ENCODE measurements around the gene EPS15.
A peak's percentile ranks its signal among the peaks of the same experiment; 100 is the strongest.
"Not testable (repeated sequence)": the region's sequence is repeated elsewhere in the genome, so short reads cannot be mapped to it uniquely, and the experiment has no call there.

Gene EPS15

GRCh38 chr1:51519048-51519864, at the start of gene EPS15:
TSS of gene EPS15 (minus strand) at chr1:51519266. CDS start at chr1:51519231, 35 bp downstream.
- peak; percentile 83 for DNase-seq

GRCh38 chr1:51568231-51568935, 49.3 kb upstream of the EPS15 start:
- DNase-seq: no peak

- DNase-seq: no peak
Measured at GRCh38 chr1:51567653-51568052, 48.6 kb upstream of the EPS15 start.

DNA sequence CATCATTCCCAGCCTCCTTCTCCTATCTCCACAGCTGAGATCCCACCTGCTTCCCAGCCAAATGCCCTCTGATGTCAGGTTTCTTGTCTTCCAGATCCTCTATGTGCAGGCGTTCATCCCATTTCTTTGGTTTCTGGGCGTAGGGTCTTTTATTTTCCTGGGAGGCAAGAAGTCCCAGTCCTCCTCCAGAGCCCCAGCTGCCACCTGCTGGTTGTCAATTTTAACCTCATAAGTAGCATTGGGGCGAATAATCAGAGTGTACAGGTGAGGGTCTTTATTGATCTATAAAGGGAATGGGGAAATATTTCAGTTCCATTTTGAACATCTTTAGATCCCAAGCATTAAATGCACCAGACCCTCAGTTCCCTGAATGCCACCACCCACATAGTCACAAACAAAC, 47.2 kb upstream of the EPS15 start:
- DNase-seq: no peak

- no peak for DNase-seq
Measured at GRCh38 chr1:51565009-51565408, 45.9 kb upstream of the EPS15 start.

- no peak for DNase-seq
Measured at GRCh38 chr1:51564124-51564523, 45.1 kb upstream of the EPS15 start.

GRCh38 chr1:51561702-51562101, 42.6 kb upstream of the EPS15 start:
- DNase-seq: no peak

- DNase-seq: not testable (repeated sequence)
Measured at GRCh38 chr1:51560895-51561294, 41.8 kb upstream of the EPS15 start.

DNA sequence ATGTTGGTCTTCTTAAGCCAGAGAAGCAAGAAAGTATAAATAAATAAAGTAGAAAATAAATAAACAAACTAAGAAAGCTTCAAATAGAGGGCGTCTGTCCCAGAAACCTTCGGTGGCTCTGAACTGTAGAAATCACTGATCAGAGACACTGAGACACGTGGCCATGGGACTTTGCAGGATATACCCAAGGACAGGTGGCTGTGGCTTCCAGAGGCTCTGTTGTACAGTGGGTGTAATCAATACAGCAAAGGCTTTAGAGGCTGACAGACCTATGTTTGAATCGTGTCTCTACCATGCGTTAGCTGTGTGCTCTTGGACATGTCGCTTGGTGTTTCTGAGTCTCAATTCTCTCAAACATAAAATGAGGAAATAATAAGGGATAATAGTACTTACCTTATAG, 41.0 kb upstream of the EPS15 start:
- no peak for DNase-seq

- DNase-seq: no peak
Measured at GRCh38 chr1:51559501-51559900, 40.4 kb upstream of the EPS15 start.

GRCh38 chr1:51559064-51559500, 40.0 kb upstream of the EPS15 start:
- DNase-seq: no peak

DNA sequence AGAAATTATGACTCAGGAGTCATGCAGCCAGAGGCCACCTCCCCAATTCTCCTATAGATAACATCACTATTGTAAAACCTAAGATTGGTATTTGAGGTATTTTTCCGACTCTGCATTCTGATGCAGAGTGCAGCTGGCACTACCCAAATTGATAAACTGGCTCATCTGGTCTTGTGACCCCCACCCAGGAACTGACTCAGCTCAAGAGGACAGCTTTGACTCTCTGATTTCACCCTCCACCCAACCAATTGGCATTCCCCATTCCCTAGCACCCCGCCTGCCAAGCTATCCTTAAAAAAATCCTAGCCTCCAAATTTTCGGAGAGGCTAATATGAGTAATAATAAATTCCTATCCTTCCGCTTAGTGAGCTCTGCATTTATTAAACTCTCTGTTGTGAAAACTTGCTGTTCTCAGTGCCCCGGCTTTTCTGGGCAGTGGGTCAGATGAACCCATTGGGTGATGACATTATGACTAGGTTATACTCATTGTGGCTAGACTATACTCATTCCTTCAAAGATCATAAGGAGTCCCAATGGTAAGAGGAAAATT, 39.4 kb upstream of the EPS15 start:
- DNase-seq: no peak

GRCh38 chr1:51557168-51557567, 38.1 kb upstream of the EPS15 start:
- DNase-seq: no peak

DNA sequence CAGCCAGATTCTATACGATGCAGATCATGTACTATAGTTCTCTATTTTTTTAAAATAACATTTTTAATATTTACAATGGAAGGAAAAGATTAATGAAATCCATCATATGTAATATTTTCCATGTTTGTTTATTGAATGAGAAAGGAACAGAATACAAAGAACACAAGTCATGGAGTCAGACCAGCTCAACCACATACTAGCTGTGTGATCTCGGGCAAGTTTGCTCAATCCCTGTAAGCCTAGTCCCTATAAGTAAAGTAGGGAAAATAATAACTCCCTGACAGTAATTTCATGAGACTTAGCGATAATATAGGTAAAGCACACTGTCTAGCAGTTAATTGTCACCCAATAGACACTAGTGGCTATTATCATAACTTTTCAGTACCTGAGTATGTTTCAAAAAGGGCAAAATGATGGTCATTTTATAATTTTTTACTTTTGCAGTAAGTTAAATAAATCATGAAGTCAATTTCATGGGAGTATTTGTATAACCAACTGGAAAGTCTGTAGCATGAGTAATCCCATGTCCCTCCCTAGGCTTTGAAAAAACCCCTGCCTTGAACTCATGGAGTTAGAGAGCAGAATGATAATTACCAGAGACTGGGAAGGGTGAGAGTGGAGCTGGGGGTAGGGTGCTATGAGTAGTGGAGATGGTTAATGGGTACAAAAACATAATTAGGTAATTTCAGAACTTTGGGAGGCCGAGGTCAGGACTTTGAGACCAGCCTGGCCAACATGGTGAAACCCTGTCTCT, 37.0 kb upstream of the EPS15 start:
- DNase-seq: no peak

DNA sequence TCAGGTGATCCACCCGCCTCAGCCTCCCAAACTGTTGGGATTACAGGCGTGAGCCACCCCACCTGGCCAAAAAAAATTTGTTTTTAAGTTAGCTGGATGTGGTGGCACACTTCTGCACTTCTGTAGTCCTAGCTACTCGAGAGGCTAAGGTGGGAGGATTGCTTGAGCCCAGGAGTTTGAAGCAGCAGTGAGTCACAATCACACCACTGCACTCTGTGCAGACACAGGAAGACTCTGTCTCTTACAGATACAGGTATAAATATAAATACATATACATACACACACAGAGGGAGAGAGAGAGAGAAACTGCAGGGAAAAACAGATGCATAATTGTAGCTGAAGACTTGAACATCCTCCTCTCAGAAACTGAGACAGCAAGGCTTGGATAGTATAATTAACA, 34.8 kb upstream of the EPS15 start:
- DNase-seq: no peak

- DNase-seq: no peak
Measured at GRCh38 chr1:51552929-51553807, 34.1 kb upstream of the EPS15 start.

GRCh38 chr1:51551848-51552296, 32.8 kb upstream of the EPS15 start:
- no peak for DNase-seq

DNA sequence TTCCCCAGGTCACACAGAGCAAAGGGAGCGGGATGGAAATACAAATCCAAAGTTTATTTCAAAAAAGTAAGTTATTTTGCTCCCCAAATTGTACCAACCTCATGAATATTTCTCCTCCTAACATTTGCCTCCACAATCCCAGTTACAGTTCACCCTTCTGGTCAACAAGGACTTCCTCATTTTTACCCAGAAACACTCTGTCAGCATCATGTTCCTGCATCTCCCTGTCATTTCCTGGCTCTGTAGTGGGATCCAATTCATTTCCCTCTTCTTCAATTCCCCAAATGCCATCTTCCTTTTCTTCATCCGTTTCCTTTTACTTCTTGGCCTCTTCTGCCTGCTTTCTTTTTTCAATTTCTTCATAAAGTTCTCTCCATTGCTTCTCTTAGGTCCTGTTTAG, 32.0 kb upstream of the EPS15 start:
- no peak for DNase-seq

DNA sequence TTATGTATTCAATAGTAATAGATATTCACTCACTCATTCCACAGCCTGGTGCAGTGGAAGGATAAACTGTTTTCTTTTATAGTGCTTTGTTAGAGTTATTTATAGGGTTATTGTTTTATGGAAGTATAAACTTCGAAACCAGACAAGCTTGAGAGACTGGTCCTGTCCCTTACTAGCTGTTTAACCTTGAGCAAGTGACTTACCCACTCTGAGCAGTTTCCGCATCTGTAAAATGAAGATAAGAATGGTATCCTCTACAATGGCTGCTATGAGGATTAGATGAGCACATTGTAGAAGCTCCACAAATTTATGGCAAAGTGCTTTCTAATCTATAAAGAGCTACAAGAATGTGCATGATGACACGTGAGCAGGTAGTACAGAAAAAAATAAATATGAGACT, 30.8 kb upstream of the EPS15 start:
- DNase-seq: no peak

DNA sequence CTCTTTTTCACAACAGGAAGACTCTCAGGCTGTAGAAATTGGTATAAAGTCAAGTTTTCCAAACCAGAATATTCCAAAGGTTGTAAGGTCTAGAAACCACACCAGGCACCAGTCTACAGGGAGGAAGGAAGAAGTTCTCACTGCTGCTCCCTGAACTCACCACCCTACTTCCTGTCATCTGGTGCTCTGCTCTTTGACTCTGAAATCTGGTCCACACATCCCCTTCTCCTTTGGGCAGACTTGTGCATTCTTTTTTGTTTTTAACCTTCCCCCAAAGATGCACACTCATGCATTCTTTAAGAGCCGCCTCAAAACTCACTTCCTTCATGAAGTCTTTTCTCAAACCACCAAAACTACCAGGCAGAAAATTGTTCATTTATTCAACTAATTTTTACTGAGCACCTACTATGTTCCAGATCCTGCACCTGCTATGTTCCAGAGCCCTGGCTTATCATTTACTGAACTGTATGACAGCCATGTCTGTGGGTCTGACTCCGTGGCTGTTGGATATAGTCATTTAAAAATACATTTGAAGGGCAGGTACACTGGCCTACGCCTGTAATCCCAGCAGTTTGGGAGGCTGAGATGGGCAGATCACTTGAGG, 30.1 kb upstream of the EPS15 start:
- no peak for DNase-seq

GRCh38 chr1:51543858-51544257, 24.8 kb upstream of the EPS15 start:
- no peak for DNase-seq
